ENCODE measurements around the gene THSD4.

The THSD4 gene

DNA sequence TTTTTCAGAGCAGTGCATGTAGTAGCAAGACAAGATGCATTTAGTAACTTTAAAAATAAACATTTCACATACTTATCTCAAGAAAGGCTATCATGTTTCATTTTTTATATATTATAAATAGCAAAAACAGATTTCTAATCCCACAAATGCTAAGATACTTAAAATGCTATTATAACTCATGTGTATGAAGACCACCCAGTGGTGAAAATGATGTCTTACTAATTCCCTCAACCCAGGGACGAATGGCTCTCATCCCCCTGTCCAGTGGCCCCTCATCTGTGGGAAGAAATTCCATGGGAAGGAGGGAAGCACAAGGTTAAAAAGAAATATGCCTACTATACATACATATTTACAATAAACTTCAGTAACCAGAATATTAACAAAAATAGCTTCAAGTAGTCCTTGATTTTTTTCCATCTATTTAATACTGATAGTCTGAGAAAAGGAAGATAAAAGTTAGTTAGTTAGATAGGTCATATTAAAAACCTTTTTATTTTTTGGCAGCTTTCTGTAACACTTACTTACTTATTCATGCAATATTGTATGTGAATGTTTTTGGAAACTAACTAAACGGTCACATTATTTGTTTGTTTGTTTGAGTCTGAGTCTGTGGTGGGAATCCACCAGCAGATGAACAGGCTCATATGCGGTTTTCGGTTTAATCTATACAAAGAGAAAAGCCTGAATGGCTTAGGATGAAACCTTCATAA is 709.9 kb downstream of the THSD4 start:
- peaks cover 0 to 4% of the 10 kb centered on the region in 2 donors for H3K9me3 ChIP-seq (ENCODE audit: control insufficient read depth in 2 of 2, low read length in 2 of 2)
- H3K9ac ChIP-seq (ENCODE audit: low read length in 2 of 2): no peak overlapping the region
- H3K4me3 ChIP-seq (ENCODE audit: low read length in 2 of 2): no peak overlapping the region
- H3K36me3 ChIP-seq (ENCODE audit: control insufficient read depth in 2 of 2, insufficient read depth in 2 of 2, low read length in 2 of 2): peaks cover 48 to 49% of the 10 kb centered on the region in 2 donors
- no peaks in the 10 kb centered on the region for H3K4me1 ChIP-seq (ENCODE audit: control insufficient read depth, insufficient read depth, low read length)
- H3K27ac ChIP-seq (ENCODE audit: low read length): no peak overlapping the region
- H3K27me3 ChIP-seq (ENCODE audit: control insufficient read depth in 1 of 2, insufficient read depth in 2 of 2, low read length in 2 of 2): no peaks in the 10 kb centered on the region

DNA sequence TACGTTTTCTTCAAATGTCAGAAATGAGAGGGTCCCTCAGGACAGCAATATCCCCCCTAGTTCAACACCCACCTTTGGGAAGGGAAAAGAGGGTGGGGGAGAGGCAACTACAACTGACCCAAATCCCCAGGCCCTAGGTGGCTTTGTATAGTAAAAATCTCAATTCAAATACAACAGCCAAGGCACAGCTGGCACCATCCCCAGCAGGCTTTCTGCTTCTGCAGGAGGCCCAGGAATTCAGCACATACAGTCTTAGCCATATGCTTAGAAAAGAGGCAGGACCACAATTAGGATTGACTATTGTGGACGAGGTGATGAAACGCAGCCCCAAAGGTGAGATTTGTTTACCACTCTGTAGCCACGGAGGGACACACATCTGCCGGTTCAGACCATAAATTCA is 710.9 kb downstream of the THSD4 start:
- no peaks in the 10 kb centered on the region for H3K4me1 ChIP-seq (ENCODE audit: control insufficient read depth, insufficient read depth, low read length)
- peaks cover 49 to 50% of the 10 kb centered on the region in 2 donors for H3K36me3 ChIP-seq (ENCODE audit: control insufficient read depth in 2 of 2, insufficient read depth in 2 of 2, low read length in 2 of 2)
- no peaks in the 10 kb centered on the region for H3K27me3 ChIP-seq (ENCODE audit: control insufficient read depth in 1 of 2, insufficient read depth in 2 of 2, low read length in 2 of 2)
- peaks cover 0 to 4% of the 10 kb centered on the region in 2 donors for H3K9me3 ChIP-seq (ENCODE audit: control insufficient read depth in 2 of 2, low read length in 2 of 2)
- no peak overlapping the region for H3K4me3 ChIP-seq (ENCODE audit: low read length in 2 of 2)
- H3K9ac ChIP-seq (ENCODE audit: low read length in 2 of 2): no peak overlapping the region
- H3K27ac ChIP-seq (ENCODE audit: low read length): no peak overlapping the region

DNA sequence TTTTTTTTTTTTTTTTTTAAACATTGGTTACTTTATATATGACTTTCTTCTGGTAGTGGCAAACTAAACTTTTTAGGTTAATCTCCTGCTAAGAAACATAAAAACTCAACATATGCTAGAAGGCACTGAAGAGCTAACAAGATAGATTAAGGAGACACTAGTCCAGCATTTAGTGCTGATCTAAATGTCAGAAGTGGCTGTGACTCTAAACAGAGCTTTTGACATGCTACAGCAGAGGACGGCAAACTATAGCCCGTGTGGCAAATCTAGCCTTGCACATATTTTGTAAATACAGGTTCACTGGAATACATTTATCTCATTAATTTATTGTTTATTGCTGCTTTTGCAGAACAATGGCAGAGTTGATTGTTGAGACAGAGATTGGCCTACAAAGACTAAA is 715.7 kb downstream of the THSD4 start:
- Histone ChIP-seq H3K9ac (ENCODE audit: low read length in 2 of 2) (no peak overlapping the region), H3K27me3 (ENCODE audit: control insufficient read depth in 1 of 2, insufficient read depth in 2 of 2, low read length in 2 of 2) (no peaks in the 10 kb centered on the region), H3K4me3 (ENCODE audit: low read length in 2 of 2) (no peak overlapping the region), H3K27ac (ENCODE audit: low read length) (no peak overlapping the region), H3K9me3 (ENCODE audit: control insufficient read depth in 2 of 2, low read length in 2 of 2) (no peaks in the 10 kb centered on the region), H3K36me3 (ENCODE audit: control insufficient read depth in 2 of 2, insufficient read depth in 2 of 2, low read length in 2 of 2) (peaks cover 32 to 39% of the 10 kb centered on the region in 2 donors), H3K4me1 (ENCODE audit: control insufficient read depth, insufficient read depth, low read length) (no peaks in the 10 kb centered on the region)

Data from stomach smooth muscle (tissue), 2 donors.